ENCODE results near the gene MATK.
A peak's percentile ranks its signal among the peaks of the same experiment; 100 is the strongest.

The MATK gene

DNA sequence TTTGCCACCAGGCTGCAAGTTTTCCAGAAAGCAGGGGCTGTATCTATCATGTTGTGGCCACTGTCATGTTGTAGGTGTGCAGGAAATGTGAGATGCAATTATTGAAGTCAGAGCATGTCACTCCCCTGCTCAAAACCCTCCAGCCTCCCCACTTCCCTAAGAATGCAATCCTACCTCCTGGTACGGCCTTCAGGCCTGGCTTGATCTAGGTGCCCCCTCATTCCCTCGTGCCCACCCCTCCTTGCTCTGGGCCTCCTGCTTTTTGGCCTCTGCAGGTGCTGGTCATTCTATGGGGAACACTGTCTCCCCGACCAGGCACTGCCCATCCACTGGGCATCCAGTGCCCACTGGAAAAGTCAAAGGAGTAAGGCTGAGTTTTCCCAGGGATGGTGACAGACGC, 28.5 kb upstream of the MATK start:
- no peak for DNase-seq

GRCh38 chr19:3813473-3814392, 27.6 kb upstream of the MATK start:
- no peak for DNase-seq

- DNase-seq: no peak
Measured at GRCh38 chr19:3810708-3811355, 24.7 kb upstream of the MATK start.

DNA sequence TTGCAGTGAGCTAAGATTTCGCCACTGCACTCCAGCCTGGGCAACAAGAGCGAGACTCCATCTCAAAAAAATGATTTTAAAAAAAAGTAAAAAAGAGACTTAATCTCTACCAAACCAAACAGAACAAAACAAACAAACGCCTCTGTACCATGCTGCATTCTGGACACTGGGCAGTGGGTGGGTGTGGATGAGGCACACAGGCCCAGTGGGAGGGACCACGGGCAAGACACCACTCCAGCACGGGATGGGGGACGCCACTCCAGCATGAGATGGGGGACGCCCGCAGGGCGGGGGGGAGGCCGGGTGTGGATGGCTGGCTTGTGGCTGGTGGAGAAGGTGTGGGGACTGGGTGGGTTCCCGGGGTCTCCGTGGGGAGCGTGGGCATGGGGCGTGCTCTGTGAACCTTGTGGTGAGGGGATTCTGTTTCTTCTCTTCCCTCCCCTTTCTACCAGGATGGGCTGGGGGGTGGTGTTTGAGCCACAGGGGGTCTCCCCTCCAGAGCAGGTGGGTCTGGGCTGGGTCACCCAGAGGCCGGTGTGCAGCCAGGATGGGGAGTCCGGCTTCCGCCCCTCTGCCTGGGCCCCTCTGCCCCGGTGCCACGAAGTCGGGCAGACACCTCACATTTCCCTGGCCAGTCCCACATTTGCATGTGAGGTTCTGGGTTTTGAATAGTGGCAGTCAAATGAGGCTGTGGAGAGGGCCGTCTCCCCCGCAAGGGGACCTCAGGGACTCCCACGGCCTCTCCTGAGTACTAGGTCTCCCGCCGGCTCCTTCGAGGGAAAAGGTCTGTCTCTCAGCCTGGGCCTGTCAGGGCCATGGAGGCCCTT, 23.9 kb upstream of the MATK start:
- no peak for DNase-seq

- no peak for DNase-seq
Measured at GRCh38 chr19:3808420-3809143, 22.4 kb upstream of the MATK start.

- no peak for DNase-seq
Measured at GRCh38 chr19:3807574-3808354, 21.6 kb upstream of the MATK start.

DNA sequence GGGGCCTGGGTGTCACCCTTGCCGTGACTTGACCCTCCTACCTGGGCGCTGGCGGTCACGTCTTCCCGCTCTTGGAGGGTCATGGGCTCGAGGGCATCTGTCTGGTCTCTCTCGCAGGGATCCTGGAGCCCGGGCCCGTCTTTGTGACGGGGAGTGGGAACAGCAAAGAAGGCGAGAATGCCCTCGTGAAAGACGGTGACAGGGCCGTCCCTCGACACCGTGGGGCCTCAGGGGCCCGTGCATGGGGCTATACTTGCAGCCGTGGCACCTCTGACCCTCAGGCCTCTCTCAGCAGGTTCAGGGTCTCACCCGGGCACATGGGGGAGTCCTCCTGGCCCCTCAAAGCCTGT, 20.9 kb upstream of the MATK start:
- no peak for DNase-seq

DNA sequence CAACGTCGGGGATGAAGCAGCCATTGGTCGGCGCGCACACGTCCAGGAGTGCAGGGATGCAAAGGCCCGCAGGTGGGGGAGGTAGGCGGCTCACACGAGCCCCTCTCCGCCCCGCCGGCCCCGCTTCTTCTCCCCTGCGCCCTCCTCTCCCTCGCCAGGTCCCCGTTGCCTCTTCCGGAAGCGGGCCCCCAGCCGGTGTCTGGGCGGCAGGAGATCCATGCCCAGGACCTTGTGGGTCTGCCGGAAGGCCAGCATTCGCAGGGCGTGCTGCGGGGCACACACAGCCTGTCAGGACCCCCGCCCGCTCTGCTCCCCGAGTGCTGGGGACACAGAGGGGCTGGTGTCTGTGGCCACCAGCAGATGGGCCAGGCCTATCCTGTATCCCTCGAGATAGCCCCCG, 19.7 kb upstream of the MATK start:
- no peak for DNase-seq

GRCh38 chr19:3804429-3804828, 18.2 kb upstream of the MATK start:
- no peak for DNase-seq

GRCh38 chr19:3803986-3804385, 17.8 kb upstream of the MATK start:
- DNase-seq: no peak

DNA sequence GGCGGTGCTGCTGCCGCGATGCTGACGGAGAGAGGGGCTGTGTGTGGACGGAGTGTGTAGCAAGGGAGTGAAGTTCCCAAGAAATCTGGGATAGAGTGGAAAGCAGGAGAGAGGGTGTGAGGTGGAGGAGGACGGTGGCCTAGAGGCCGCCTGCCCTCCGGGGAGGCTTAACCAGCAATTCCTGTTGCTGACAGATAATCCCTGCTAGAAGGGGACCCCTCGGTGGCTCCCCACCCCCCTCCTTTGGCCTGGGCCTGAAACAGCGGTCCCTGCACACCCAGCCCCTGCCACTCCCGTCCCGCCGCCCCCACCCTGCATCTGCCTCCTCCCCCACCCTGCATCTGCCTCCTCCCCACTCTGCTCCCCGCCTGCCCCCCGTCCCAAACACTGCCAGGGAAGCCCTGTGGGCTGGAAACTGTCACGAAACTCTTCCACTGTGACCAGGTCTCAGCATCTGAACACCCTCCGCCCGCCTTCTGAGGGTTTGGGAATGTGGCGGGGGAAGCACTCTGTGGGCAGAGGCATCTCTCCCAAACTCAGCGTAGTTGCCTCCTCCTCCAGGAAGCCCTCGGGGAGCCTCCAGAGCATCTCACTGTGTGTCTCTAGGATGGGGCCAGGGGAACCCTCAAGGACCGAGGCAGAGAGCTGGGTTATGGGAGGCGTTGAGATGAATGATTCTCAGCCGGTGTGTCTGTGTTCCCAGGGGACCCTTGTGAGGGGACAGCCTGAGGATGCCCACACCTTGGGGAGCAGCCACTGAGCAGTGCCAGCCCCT, 17.1 kb upstream of the MATK start:
- DNase-seq: no peak

- peak; percentile 81 for DNase-seq
Measured at GRCh38 chr19:3801412-3802096, 15.4 kb upstream of the MATK start.

DNA sequence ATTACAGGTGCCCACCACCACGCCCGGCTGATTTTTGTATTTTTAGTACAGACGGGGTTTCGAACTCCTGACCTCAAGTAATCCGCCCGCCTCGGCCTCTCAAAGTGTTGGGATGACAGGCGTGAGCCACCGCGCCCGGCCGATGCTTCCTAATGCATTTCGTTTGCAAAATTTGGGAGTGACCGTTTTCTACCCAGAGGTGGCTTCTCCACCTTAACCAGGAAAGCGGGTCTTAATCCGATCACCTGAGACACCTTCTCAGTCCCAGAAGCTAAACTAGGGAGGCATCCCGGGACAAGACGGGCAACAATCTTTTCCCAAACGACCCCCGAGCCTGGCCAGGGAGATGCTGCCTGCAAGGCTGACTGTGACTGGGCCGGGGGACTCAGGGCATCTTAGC, 14.8 kb upstream of the MATK start:
- no peak for DNase-seq

- no peak for DNase-seq
Measured at GRCh38 chr19:3798137-3798536, 12.0 kb upstream of the MATK start.

DNA sequence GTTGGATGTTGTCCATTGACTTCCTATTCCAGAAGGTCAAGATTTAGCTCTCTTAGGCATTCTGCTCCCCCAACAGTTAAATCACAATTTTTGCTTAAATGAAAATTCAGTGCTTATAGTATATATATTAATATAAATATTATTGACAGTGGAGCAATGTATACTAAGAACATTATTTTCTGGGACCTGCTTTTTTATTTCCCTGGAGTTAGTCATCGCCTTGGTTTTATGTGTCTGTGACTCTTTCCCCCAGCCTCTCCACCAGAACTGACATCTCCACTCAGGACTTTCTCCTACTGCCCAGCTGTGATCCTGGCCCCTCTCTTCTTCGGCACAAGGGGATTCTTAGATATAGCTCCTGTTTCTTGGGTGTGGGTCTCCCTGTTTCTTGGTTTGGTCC, 10.2 kb upstream of the MATK start:
- DNase-seq: no peak

GRCh38 chr19:3793799-3794198, 7.6 kb upstream of the MATK start:
- DNase-seq: no peak

- DNase-seq: no peak
Measured at GRCh38 chr19:3792114-3792513, 5.9 kb upstream of the MATK start.

GRCh38 chr19:3790941-3791340, 4.8 kb upstream of the MATK start:
- no peak for DNase-seq

DNA sequence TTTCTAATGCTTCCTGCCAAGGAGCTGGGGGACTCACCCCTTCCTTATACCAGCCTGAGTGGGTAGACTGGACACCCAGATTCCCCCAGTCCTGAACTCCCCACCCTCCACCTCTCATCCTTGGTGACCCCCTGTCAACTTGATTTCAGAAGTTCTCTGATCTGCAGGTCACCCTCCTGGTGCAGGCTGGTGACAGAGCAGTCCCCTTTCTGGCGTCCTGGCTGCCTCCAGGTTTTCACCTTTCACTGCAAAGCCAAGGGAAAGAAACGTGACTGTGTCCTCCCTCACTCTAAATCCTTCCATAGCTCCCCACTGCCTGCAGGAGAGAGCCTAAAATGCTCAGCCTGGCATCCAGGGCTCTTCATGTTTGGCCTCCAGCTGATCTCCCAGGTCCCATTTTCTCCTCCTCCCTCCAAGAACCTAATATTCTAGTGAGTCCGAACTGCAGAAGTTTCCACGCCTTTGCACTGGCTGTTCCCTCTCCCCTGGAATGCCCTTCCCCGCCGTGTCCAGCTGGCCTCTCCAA, 4.1 kb upstream of the MATK start:
- no peak for DNase-seq

GRCh38 chr19:3788996-3789778, 3.0 kb upstream of the MATK start:
- no peak for DNase-seq
